ENCODE results near the gene FOXO3. TPM values are rescaled to one million over a fixed set of nuclear protein-coding genes. Genes with fewer than 3 reads are reported as not detected.

The FOXO3 gene
- total RNA-seq, 2 donors from 2014 or later = 16.4 to 20.3 TPM

- DNase-seq = no peak
- Histone ChIP-seq H3K4me1 (ENCODE audit: control insufficient read depth, insufficient read depth, low read length) (peaks cover 3% of the 10 kb centered on the region), H3K36me3 (ENCODE audit: control insufficient read depth, insufficient read depth, low read length) (no peaks in the 10 kb centered on the region), H3K27ac (ENCODE audit: low read depth, low read length) (no peak overlapping the region), H3K4me3 (ENCODE audit: low read length) (no peak overlapping the region), H3K27me3 (ENCODE audit: control insufficient read depth, insufficient read depth, low read length, poor library complexity, severe bottlenecking) (no peaks in the 10 kb centered on the region), H3K9me3 (ENCODE audit: control insufficient read depth, low read length) (no peaks in the 10 kb centered on the region), H3K9ac (ENCODE audit: extremely low read depth, low read length, poor library complexity, severe bottlenecking) (no peak overlapping the region)
- peaks cover 25% of the 10 kb centered on the region for H3K4me1 Mint-ChIP-seq
- H3K36me3 Mint-ChIP-seq (ENCODE audit: low read depth) = no peaks in the 10 kb centered on the region
- H3K27me3 Mint-ChIP-seq (ENCODE audit: insufficient read depth) = no peaks in the 10 kb centered on the region
- H3K4me3 Mint-ChIP-seq = no peak overlapping the region
- H3K9me3 Mint-ChIP-seq = no peaks in the 10 kb centered on the region
- no peak overlapping the region for H3K27ac Mint-ChIP-seq
- 96 to 100% methylated on average over 1 of the region's 1 CpG for WGBS, 2 experiments (ENCODE audit: insufficient coverage in 1 of 2, insufficient read length in 1 of 2)
- no peak for TF ChIP-seq CTCF (conservative IDR thresholded peaks at IDR 0.05)
Measured at GRCh38 chr6:108623995-108624394, 63.3 kb downstream of the FOXO3 start.

- no peak overlapping the region for H3K27ac Mint-ChIP-seq
- Histone ChIP-seq H3K9ac (ENCODE audit: extremely low read depth, low read length, poor library complexity, severe bottlenecking) (no peak overlapping the region), H3K27me3 (ENCODE audit: control insufficient read depth, insufficient read depth, low read length, poor library complexity, severe bottlenecking) (no peaks in the 10 kb centered on the region), H3K27ac (ENCODE audit: low read depth, low read length) (no peak overlapping the region), H3K36me3 (ENCODE audit: control insufficient read depth, insufficient read depth, low read length) (no peaks in the 10 kb centered on the region), H3K9me3 (ENCODE audit: control insufficient read depth, low read length) (no peaks in the 10 kb centered on the region), H3K4me3 (ENCODE audit: low read length) (no peak overlapping the region), H3K4me1 (ENCODE audit: control insufficient read depth, insufficient read depth, low read length) (peaks cover 3% of the 10 kb centered on the region)
- H3K4me1 Mint-ChIP-seq = peaks cover 33% of the 10 kb centered on the region
- no peak for DNase-seq
- no peak for TF ChIP-seq CTCF (conservative IDR thresholded peaks at IDR 0.05)
- H3K27me3 Mint-ChIP-seq (ENCODE audit: insufficient read depth) = no peaks in the 10 kb centered on the region
- no peak overlapping the region for H3K4me3 Mint-ChIP-seq
- H3K9me3 Mint-ChIP-seq = no peaks in the 10 kb centered on the region
- H3K36me3 Mint-ChIP-seq (ENCODE audit: low read depth) = no peaks in the 10 kb centered on the region
Measured at GRCh38 chr6:108625581-108625980, 64.9 kb downstream of the FOXO3 start.

- H3K9ac ChIP-seq (ENCODE audit: extremely low read depth, low read length, poor library complexity, severe bottlenecking) = no peak overlapping the region
- H3K4me1 Mint-ChIP-seq = peaks cover 38% of the 10 kb centered on the region
- H3K27me3 ChIP-seq (ENCODE audit: control insufficient read depth, insufficient read depth, low read length, poor library complexity, severe bottlenecking) = no peaks in the 10 kb centered on the region
- H3K27me3 Mint-ChIP-seq (ENCODE audit: insufficient read depth) = no peaks in the 10 kb centered on the region
- peaks cover 3% of the 10 kb centered on the region for H3K4me1 ChIP-seq (ENCODE audit: control insufficient read depth, insufficient read depth, low read length)
- H3K27ac Mint-ChIP-seq = no peak overlapping the region
- H3K4me3 Mint-ChIP-seq = no peak overlapping the region
- H3K36me3 Mint-ChIP-seq (ENCODE audit: low read depth) = no peaks in the 10 kb centered on the region
- no peaks in the 10 kb centered on the region for H3K36me3 ChIP-seq (ENCODE audit: control insufficient read depth, insufficient read depth, low read length)
- WGBS, 2 experiments (ENCODE audit: insufficient coverage in 1 of 2, insufficient read length in 1 of 2) = 93 to 100% methylated on average over 1 to 2 of the region's 2 CpGs
- no peak for TF ChIP-seq CTCF (conservative IDR thresholded peaks at IDR 0.05)
- DNase-seq = no peak
- H3K27ac ChIP-seq (ENCODE audit: low read depth, low read length) = no peak overlapping the region
- H3K9me3 ChIP-seq (ENCODE audit: control insufficient read depth, low read length) = no peaks in the 10 kb centered on the region
- no peak overlapping the region for H3K4me3 ChIP-seq (ENCODE audit: low read length)
- no peaks in the 10 kb centered on the region for H3K9me3 Mint-ChIP-seq
Measured at GRCh38 chr6:108626777-108627176, 66.1 kb downstream of the FOXO3 start.
